ENCODE data around the gene DLG2.

Gene DLG2

GRCh38 chr11:83523676-83524075, 2103.5 kb downstream of the DLG2 start:
- DNase-seq = no peak

- no peak for DNase-seq
These were observed 2104.2 kb downstream of the DLG2 start for GRCh38 chr11:83522911-83523310.

- DNase-seq = peak in 1 of 2 experiments; percentile 24
These were observed 2105.2 kb downstream of the DLG2 start for GRCh38 chr11:83521647-83522596.

GRCh38 chr11:83520849-83521248, 2106.3 kb downstream of the DLG2 start:
- DNase-seq = peak in 1 of 2 experiments; percentile 24

GRCh38 chr11:83511646-83512045, 2115.5 kb downstream of the DLG2 start:
- peak in 1 of 2 experiments; percentile 91 for DNase-seq

GRCh38 chr11:83510530-83511460, 2116.3 kb downstream of the DLG2 start:
- DNase-seq = no peak

- peak; percentile 51 to 84 for DNase-seq
These were observed 2118.3 kb downstream of the DLG2 start for GRCh38 chr11:83508804-83509203.

GRCh38 chr11:83502041-83502440, 2125.1 kb downstream of the DLG2 start:
- no peak for DNase-seq

- peak; percentile 69 to 93 for DNase-seq
These were observed 2133.2 kb downstream of the DLG2 start for GRCh38 chr11:83493917-83494316.

- DNase-seq = no peak
These were observed 2134.1 kb downstream of the DLG2 start for GRCh38 chr11:83493034-83493433.

GRCh38 chr11:83483808-83484207, 2143.3 kb downstream of the DLG2 start:
- no peak for DNase-seq

GRCh38 chr11:83480811-83481210, 2146.3 kb downstream of the DLG2 start:
- DNase-seq = no peak

- DNase-seq = no peak
These were observed 2146.9 kb downstream of the DLG2 start for GRCh38 chr11:83480251-83480650.

GRCh38 chr11:83477772-83478171, 2149.4 kb downstream of the DLG2 start:
- DNase-seq = no peak

- DNase-seq = no peak
These were observed 2151.4 kb downstream of the DLG2 start for GRCh38 chr11:83475760-83476159.

GRCh38 chr11:83473743-83474142, 2153.4 kb downstream of the DLG2 start:
- no peak for DNase-seq

- DNase-seq = no peak
These were observed 2154.3 kb downstream of the DLG2 start for GRCh38 chr11:83472806-83473205.

GRCh38 chr11:83471831-83472727, 2155.1 kb downstream of the DLG2 start:
- DNase-seq = no peak

GRCh38 chr11:83467837-83468236, 2159.3 kb downstream of the DLG2 start:
- peak in 1 of 2 experiments; percentile 57 for DNase-seq

- peak in 1 of 2 experiments; percentile 23 for DNase-seq
These were observed 2162.8 kb downstream of the DLG2 start for GRCh38 chr11:83464160-83464944.

- peak in 1 of 2 experiments; percentile 16 for DNase-seq
These were observed 2167.3 kb downstream of the DLG2 start for GRCh38 chr11:83459798-83460197.
